Measurements from ENCODE around the gene DENND1C.

GRCh38 chr19:6483235-6483634 is 1.6 kb upstream of the DENND1C start:
- TF ChIP-seq, protein P1, sequence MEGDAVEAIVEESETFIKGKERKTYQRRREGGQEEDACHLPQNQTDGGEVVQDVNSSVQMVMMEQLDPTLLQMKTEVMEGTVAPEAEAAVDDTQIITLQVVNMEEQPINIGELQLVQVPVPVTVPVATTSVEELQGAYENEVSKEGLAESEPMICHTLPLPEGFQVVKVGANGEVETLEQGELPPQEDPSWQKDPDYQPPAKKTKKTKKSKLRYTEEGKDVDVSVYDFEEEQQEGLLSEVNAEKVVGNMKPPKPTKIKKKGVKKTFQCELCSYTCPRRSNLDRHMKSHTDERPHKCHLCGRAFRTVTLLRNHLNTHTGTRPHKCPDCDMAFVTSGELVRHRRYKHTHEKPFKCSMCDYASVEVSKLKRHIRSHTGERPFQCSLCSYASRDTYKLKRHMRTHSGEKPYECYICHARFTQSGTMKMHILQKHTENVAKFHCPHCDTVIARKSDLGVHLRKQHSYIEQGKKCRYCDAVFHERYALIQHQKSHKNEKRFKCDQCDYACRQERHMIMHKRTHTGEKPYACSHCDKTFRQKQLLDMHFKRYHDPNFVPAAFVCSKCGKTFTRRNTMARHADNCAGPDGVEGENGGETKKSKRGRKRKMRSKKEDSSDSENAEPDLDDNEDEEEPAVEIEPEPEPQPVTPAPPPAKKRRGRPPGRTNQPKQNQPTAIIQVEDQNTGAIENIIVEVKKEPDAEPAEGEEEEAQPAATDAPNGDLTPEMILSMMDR (conservative IDR thresholded peaks at IDR 0.05), result no peak
- TF ChIP-seq EZH2 (IDR thresholded peaks at IDR 0.05; ENCODE audit: low read depth), result no peak

Measured in PC-9 (cell line).